Ectodermal cell (in vitro differentiated cells): ENCODE results near the gene NUDT3.
A peak's percentile ranks its signal among the peaks of the same experiment; 100 is the strongest.

Experiments
- H3K27ac ChIP-seq: 2 replicates; pipeline ENCODE4 v1.7.0; 2013; ENCODE audit warnings: mild to moderate bottlenecking, low read depth, low read length; ENCODE audit not compliant: insufficient read depth, poor library complexity, severe bottlenecking
- H3K27me3 ChIP-seq: 2 replicates; pipeline ENCODE4 v1.7.0; 2013; ENCODE audit warnings: mild to moderate bottlenecking, low read length; ENCODE audit not compliant: insufficient read depth, control insufficient read depth, poor library complexity, severe bottlenecking
- H3K36me3 ChIP-seq: one replicate; pipeline ENCODE4 v1.7.0; 2013; ENCODE audit warnings: low read length; ENCODE audit not compliant: control insufficient read depth, insufficient read depth
- H3K4me1 ChIP-seq: one replicate; pipeline ENCODE4 v1.7.0; 2013; ENCODE audit warnings: low read length; ENCODE audit not compliant: control insufficient read depth, insufficient read depth
- H3K4me3 ChIP-seq: 2 replicates; pipeline ENCODE4 v1.7.0; 2013; ENCODE audit warnings: low read depth, low read length, control low read depth; ENCODE audit not compliant: insufficient read depth
- H3K9me3 ChIP-seq: 2 replicates; pipeline ENCODE4 v1.7.0; 2013; ENCODE audit warnings: mild to moderate bottlenecking, low read length, moderate library complexity; ENCODE audit not compliant: control insufficient read depth
- WGBS, 2 experiments: methylation state at CpG; one replicate each; pipeline ENCODE4 v1.1.7; 2013; ENCODE audit warnings: missing lambda C conversion rate in 2 of 2; 5-methylcytosine and 5-hydroxymethylcytosine counted together

NUDT3 gene

DNA sequence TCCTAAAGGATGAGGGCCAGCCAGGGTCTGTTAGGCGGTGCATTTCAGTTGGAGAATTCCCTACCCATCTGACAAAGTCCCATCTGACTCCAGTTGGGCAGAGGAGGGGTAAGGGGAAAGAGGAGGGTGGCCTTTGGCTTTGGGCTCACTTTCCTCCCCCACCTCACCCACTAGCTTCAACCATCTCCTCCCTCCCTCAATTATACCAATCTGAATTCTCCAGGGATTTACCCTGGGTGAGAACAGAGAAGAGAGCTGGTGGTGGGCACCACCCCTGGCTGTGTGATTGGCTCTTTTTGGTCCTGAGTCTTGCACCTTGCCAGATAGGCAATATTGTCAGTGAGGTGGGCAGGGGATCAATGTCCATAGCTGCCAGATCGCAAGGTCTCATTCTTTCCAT, 152.6 kb downstream of the NUDT3 start:
- Histone ChIP-seq H3K27me3 (no peaks in the 10 kb centered on the region), H3K27ac (peak overlapping the region; percentile 26), H3K36me3 (peaks cover 40% of the 10 kb centered on the region), H3K9me3 (no peaks in the 10 kb centered on the region), H3K4me1 (peaks cover 25% of the 10 kb centered on the region), H3K4me3 (peak overlapping the region; percentile 94)
- WGBS, 2 experiments: 74 to 92% methylated on average over 2 of the region's 2 CpGs

DNA sequence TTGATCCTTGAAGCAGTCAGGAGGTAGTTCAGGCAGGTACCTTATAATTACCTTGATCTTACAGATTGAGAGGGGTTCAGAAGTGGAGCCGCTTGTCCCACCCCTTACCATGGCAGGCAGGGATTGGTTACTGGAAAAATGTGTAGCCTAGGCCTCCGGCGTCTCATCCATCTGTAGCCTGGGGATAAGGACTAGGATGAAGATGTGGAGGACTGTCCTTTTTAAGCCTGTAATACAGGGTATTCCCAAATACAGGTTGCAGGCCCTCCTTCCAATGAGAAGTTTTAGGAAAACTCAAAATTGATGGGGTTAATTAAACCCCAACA, 153.0 kb downstream of the NUDT3 start:
- Histone ChIP-seq H3K27me3 (no peaks in the 10 kb centered on the region), H3K27ac (no peak overlapping the region), H3K4me1 (peaks cover 29% of the 10 kb centered on the region), H3K9me3 (no peaks in the 10 kb centered on the region), H3K36me3 (peaks cover 37% of the 10 kb centered on the region), H3K4me3 (peak overlapping the region; percentile 94)
- 52 to 65% methylated on average over 3 of the region's 3 CpGs for WGBS, 2 experiments

DNA sequence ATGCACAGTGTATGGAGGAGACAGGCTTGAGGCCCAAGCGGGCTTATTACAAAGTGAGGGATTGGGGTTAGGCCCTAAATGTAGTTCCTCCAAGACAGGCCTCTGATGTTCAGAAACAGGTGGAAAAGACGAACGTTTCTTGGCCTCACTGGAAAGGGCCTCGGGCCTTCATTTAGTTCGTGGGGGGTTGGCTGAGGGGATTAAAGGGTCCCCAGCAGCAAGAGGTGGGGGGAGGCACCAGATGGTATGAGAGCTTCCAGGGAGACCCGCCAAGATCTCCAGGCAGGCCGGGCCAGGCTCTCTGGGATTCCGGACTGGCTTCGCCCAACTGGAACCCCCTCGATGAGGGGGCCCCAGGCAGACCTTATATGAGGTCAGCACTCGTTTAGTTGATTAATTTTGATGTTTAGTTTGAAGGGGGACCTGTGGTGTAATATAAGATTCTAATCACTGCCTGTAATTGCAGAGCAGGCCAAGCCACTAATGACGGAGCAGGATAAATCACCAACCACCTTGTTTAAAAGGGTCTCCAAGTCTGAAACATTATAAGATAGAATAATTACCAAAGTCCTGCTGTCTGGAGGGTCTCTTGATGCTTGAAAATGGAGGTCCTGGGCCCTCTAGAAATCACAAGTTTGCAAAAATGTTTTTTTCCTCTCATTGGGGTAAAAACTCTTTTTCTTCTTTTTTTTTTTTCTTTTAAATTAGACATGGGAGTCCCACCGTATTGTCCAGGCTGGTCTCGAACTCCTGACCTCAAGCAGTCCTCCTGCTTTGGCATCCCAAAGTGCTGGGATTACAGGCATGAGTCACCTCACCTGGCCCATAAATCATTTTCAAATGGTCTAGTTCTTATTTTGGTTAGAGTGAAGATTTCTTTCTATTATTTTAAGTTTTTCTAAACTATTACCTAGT, 153.6 kb downstream of the NUDT3 start:
- no peaks in the 10 kb centered on the region for H3K27me3 ChIP-seq
- H3K4me1 ChIP-seq: peaks cover 35% of the 10 kb centered on the region
- 9 to 15% methylated on average over 13 to 14 of the region's 14 CpGs for WGBS, 2 experiments
- peaks cover 35% of the 10 kb centered on the region for H3K36me3 ChIP-seq
- peak overlapping the region; percentile 80 for H3K27ac ChIP-seq
- H3K9me3 ChIP-seq: no peaks in the 10 kb centered on the region
- H3K4me3 ChIP-seq: peak overlapping the region; percentile 94

DNA sequence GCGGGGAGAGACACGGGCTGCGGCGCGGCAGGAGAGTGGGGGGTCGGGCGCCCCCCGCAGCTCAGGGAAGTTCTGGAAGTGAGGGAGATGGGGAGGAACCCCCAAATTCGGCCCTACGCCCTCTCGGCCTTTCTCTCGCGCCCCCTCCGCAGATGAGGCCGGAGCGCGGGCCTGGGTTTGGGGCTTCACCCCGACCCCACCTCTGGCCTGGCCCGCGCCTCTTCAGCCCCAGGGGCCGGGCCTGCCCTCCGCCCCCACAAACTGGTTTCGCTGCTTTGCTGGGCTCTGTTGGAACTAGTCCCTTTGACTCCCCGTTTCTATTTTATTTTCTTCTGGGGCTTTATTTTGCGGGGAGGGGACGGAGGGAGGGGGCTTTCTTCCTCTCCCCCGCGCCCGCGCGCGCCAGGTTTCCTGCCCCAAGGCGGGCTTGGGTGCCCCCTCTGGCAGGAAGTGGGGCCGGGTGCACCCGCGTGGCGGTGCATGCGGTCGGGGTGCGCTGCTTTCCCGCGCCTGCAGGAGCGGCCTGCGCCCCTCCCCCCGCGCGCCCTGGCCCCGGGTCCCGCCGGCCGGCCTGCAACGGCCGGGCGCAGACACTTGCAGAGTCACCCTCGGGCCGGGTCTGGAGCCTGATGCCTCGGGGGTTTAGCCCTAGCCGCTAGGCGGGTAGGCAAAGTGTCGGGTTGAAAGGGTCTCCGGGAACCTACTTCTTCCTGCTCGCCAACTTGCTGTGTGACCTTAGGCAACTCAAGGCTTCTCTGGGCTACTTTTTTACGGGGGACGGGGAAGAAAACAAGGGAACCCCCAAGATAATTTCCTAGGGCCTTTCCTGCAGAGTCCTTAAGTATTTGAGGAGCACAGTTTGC, 154.5 kb downstream of the NUDT3 start:
- Histone ChIP-seq H3K27ac (peak overlapping the region; percentile 80), H3K4me1 (peaks cover 37% of the 10 kb centered on the region), H3K4me3 (peak overlapping the region; percentile 94), H3K9me3 (no peaks in the 10 kb centered on the region), H3K27me3 (no peaks in the 10 kb centered on the region), H3K36me3 (peaks cover 26% of the 10 kb centered on the region)
- WGBS, 2 experiments: 0% methylated on average over 64 of the region's 64 CpGs

- peaks cover 24% of the 10 kb centered on the region for H3K36me3 ChIP-seq
- no peaks in the 10 kb centered on the region for H3K9me3 ChIP-seq
- peak overlapping the region; percentile 94 for H3K4me3 ChIP-seq
- H3K4me1 ChIP-seq: peaks cover 37% of the 10 kb centered on the region
- 1% methylated on average over 78 of the region's 78 CpGs for WGBS, 2 experiments
- H3K27me3 ChIP-seq: no peaks in the 10 kb centered on the region
- H3K27ac ChIP-seq: peak overlapping the region; percentile 80
These were observed 155.2 kb downstream of the NUDT3 start for GRCh38 chr6:34237316-34237721.

GRCh38 chr6:34236443-34237315, 155.8 kb downstream of the NUDT3 start, which contains the start of gene HMGA1:
Gene HMGA1, plus strand, starts transcription at chr6:34236873. Its CDS starts 3,908 bp downstream, at chr6:34240781.
- H3K27ac ChIP-seq: peak within 1 kb of the TSS; percentile 99
- H3K27me3 ChIP-seq: no peaks in the 10 kb centered on the region
- 0% methylated on average over 88 to 89 of the region's 91 CpGs for WGBS, 2 experiments

GRCh38 chr6:34236131-34236442, 156.4 kb downstream of the NUDT3 start:
- peaks cover 11% of the 10 kb centered on the region for H3K36me3 ChIP-seq
- peaks cover 32% of the 10 kb centered on the region for H3K4me1 ChIP-seq
- no peaks in the 10 kb centered on the region for H3K9me3 ChIP-seq
- WGBS, 2 experiments: 0% methylated on average over 13 of the region's 13 CpGs
- H3K27me3 ChIP-seq: no peaks in the 10 kb centered on the region
- H3K4me3 ChIP-seq: peak overlapping the region; percentile 82
- H3K27ac ChIP-seq: peak overlapping the region; percentile 99

More at GRCh38 chr6:34236443-34237315, 155.8 kb downstream of the NUDT3 start, which contains the start of gene HMGA1:
- Histone ChIP-seq H3K36me3 (peaks cover 17% of the 10 kb centered on the region), H3K9me3 (no peaks in the 10 kb centered on the region), H3K4me1 (peaks cover 37% of the 10 kb centered on the region), H3K4me3 (peak within 1 kb of the TSS; percentile 94)

DNA sequence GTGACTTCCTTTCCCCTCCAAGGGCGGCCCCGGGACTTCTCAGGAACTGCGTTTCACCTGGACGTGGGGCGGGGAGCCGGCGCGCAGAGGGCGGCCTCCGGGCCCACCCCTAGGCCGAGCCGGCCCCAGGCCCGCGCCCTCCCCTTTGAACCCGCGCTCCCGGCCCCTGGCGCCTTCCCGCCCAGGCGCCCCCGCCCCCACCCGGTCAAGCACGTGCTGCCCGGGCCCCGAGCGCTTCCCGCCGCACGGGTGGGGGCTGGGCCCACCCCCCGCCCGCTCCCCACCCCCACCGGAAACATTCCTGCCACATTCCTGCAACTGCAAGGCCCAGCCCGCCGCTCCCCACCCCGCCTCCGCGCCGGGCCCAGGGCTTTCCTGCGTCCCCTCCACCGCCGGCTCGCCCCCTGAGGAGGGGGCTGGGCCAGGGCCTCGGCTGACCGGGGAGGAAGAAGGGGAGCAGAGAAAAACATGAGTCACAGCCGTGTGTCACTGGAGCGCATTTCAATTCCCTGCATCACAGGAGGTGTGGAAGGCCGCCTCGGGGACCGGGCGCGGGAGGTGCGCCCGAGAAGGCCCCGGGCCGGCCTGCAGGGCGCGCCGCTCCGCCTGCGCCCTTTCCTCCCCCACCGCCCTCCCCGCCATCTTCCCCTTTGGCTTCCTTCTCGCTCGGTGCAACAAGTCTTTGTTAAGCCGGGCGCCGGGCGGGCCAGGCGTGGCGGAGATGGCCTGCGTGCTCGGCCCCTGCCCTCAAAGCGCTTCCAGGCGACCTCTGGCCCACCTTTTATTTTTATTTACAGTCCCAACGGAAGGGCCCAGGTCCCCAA, 156.9 kb downstream of the NUDT3 start:
- H3K27me3 ChIP-seq: no peaks in the 10 kb centered on the region
- peaks cover 26% of the 10 kb centered on the region for H3K4me1 ChIP-seq
- H3K4me3 ChIP-seq: peak overlapping the region; percentile 82
- H3K27ac ChIP-seq: peak overlapping the region; percentile 99
- WGBS, 2 experiments: 0 to 1% methylated on average over 67 to 75 of the region's 75 CpGs
- peaks cover 6% of the 10 kb centered on the region for H3K36me3 ChIP-seq
- no peaks in the 10 kb centered on the region for H3K9me3 ChIP-seq

DNA sequence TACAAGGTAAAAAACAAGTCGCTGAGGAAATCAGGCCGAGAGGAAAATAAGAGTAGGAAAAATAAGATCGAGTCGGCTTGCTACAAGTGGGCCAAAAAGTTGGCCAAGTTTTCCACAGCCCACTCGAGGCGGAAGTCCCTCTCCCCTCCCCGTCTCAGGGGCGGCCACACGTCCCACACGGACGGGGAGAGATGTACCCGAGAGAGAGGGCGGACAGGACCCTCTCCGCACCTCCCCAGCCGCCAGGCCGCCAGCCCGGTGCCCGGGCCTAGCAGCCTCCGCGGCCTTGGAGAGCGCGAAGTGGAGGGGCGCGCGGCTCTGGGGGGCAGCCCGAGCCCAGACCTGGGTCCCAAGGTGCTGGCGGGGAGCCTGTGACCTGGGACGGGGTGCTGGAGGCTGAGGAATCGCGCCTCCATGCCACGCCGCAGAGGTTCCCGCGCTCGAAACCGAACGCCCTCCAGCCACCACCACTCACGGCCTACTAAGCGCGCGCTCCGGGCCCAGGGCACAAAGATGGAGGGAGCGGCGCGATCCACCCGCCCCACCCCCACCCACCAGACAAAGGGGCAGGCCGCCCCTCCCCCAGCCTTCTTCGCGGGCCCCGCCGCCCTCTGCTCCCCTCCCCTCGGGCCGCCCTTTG, 157.7 kb downstream of the NUDT3 start:
- Histone ChIP-seq H3K9me3 (no peaks in the 10 kb centered on the region), H3K27me3 (no peaks in the 10 kb centered on the region), H3K4me1 (peaks cover 19% of the 10 kb centered on the region), H3K4me3 (peak overlapping the region; percentile 52), H3K27ac (peak overlapping the region; percentile 99), H3K36me3 (no peaks in the 10 kb centered on the region)
- 7 to 8% methylated on average over 52 of the region's 53 CpGs for WGBS, 2 experiments
